Ammon's horn (tissue), 1 donor: Measurements from ENCODE around the gene RNF144A.
"Not testable (repeated sequence)": the region's sequence is repeated elsewhere in the genome, so short reads cannot be mapped to it uniquely, and the experiment has no call there.

Source experiments
- DNase-seq: peaks from one replicate; pipeline ENCODE4 v3.0.0-alpha.2; 2016; ENCODE audit warnings: low spot score

The RNF144A gene

GRCh38 chr2:6973895-6974545 lies 56.8 kb downstream of the RNF144A start:
- no peak for DNase-seq

- DNase-seq = no peak
Measured at GRCh38 chr2:6975988-6976387, 58.8 kb downstream of the RNF144A start.

GRCh38 chr2:6977113-6977741 lies 60.0 kb downstream of the RNF144A start:
- DNase-seq = peak; percentile 80

- DNase-seq = no peak
Measured at GRCh38 chr2:6977786-6978185, 60.6 kb downstream of the RNF144A start.

- no peak for DNase-seq
Measured at GRCh38 chr2:6978991-6979390, 61.8 kb downstream of the RNF144A start.

- DNase-seq = no peak
Measured at GRCh38 chr2:6982449-6982848, 65.2 kb downstream of the RNF144A start.

GRCh38 chr2:6982934-6983589 lies 65.8 kb downstream of the RNF144A start:
- no peak for DNase-seq

GRCh38 chr2:6986301-6986911 lies 69.2 kb downstream of the RNF144A start:
- no peak for DNase-seq

- peak; percentile 56 for DNase-seq
Measured at GRCh38 chr2:6986912-6987361, 69.7 kb downstream of the RNF144A start.

GRCh38 chr2:6990871-6991270 lies 73.7 kb downstream of the RNF144A start:
- no peak for DNase-seq

GRCh38 chr2:6992794-6993228 lies 75.6 kb downstream of the RNF144A start:
- DNase-seq = no peak

- DNase-seq = peak; percentile 86
Measured at GRCh38 chr2:6993229-6993640, 76.0 kb downstream of the RNF144A start.

- no peak for DNase-seq
Measured at GRCh38 chr2:6993936-6994335, 76.7 kb downstream of the RNF144A start.

GRCh38 chr2:6994536-6995128 lies 77.4 kb downstream of the RNF144A start:
- DNase-seq = no peak

GRCh38 chr2:6995391-6996097 lies 78.3 kb downstream of the RNF144A start:
- DNase-seq = no peak

GRCh38 chr2:6999211-6999877 lies 82.1 kb downstream of the RNF144A start:
- DNase-seq = no peak

- DNase-seq = not testable (repeated sequence)
Measured at GRCh38 chr2:7001395-7001794, 84.2 kb downstream of the RNF144A start.

GRCh38 chr2:7003895-7004294 lies 86.7 kb downstream of the RNF144A start:
- no peak for DNase-seq

- no peak for DNase-seq
Measured at GRCh38 chr2:7004636-7005035, 87.4 kb downstream of the RNF144A start.

- DNase-seq = no peak
Measured at GRCh38 chr2:7007488-7007845, 90.3 kb downstream of the RNF144A start.
